ENCODE results near the gene C6orf141. TPM values are rescaled to one million over a fixed set of nuclear protein-coding genes. Genes with fewer than 3 reads are reported as not detected.
"Not testable (repeated sequence)": the region's sequence is repeated elsewhere in the genome, so short reads cannot be mapped to it uniquely, and the experiment has no call there.

C6orf141 gene
- total RNA-seq, 1 experiment from 2014 or later: 43.8 TPM

DNA sequence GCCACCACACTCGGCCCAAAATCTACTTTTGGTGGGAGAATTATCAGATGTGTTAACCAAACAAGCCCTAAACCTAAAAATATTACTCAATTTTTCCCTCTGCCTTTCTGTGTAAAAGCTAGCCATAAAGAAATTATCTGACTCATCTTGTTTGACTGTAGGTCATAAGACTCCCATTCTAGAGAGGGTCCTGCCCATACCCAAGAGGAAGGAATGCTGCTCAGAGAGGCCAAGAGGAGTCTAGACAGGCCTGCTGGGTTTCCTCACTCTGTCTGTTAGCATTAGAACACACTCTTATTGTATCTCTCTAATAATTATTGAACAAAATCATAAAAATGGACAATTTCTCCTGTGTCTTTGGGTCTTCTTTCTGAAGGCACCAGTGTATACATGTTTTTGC lies 26.1 kb downstream of the C6orf141 start:
- no peak overlapping the region for H3K4me3 ChIP-seq (ENCODE audit: low read length)
- no peaks in the 10 kb centered on the region for H3K36me3 ChIP-seq (ENCODE audit: low read depth, low read length)
- no peak overlapping the region for H3K27ac ChIP-seq (ENCODE audit: low read length)
- no TSS peak for BruUV-seq (replicated peaks)
- CTCF ChIA-PET: no interaction called here
- no peaks in the 10 kb centered on the region for H3K4me1 ChIP-seq (ENCODE audit: insufficient read depth, low read length)
- no peaks in the 10 kb centered on the region for H3K79me2 ChIP-seq (ENCODE audit: low read length)
- H2AFZ ChIP-seq (ENCODE audit: low read length): no peak overlapping the region
- no peak overlapping the region for H3K9ac ChIP-seq (ENCODE audit: low read length)
- H3K4me2 ChIP-seq (ENCODE audit: low read length): no peak overlapping the region
- intact Hi-C loops (cut with micrococcal nuclease): no loop called here
- H3K9me2 ChIP-seq (replicated peaks; ENCODE audit: low read length): no peaks in the 10 kb centered on the region
- no peaks in the 10 kb centered on the region for H3K9me3 ChIP-seq (ENCODE audit: low read length)
- H3F3A ChIP-seq (ENCODE audit: low read length, unreplicated experiment): no peaks in the 10 kb centered on the region
- ATAC-seq: no peak
- H3K27me3 ChIP-seq (ENCODE audit: low read length): no peaks in the 10 kb centered on the region
- no peak for TF ChIP-seq EZH2phosphoT487 (IDR thresholded peaks at IDR 0.05; ENCODE audit: borderline replicate concordance, low read length)
- TF ChIP-seq EZH2 (IDR thresholded peaks at IDR 0.05; ENCODE audit: low read length, unreplicated experiment): no peak
- no peak for TF ChIP-seq CTCF (conservative IDR thresholded peaks at IDR 0.05; ENCODE audit: low read depth, low read length)
- POLR2A ChIA-PET (ENCODE audit: unreplicated experiment): no interaction called here
- H4K20me1 ChIP-seq (ENCODE audit: low read length): no peaks in the 10 kb centered on the region
- no peak for DNase-seq

DNA sequence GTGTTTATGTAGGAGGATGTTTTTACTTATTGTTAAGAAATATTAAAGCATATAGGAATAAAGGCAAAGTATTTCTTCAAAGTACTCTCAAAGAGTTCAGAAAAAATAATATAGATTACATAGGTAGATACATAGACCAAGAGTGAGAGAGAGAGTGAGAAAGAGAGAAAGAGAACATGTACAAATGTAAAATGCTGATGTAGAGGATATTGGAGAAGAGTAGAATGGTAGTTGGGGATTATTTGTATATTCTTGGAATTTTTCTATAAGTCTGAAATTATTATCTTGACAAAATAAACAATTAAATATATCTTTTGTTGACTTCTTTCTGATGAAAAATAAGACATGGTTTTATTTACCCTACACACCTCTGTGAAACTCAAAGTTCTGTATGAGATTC lies 29.2 kb downstream of the C6orf141 start:
- ChIA-PET POLR2A (ENCODE audit: unreplicated experiment) (no interaction called here), CTCF (no interaction called here)
- no peak for DNase-seq
- H3K79me2 ChIP-seq (ENCODE audit: low read length): no peaks in the 10 kb centered on the region
- H3K9me2 ChIP-seq (replicated peaks; ENCODE audit: low read length): no peaks in the 10 kb centered on the region
- H3K36me3 ChIP-seq (ENCODE audit: low read depth, low read length): no peaks in the 10 kb centered on the region
- no peaks in the 10 kb centered on the region for H3K9me3 ChIP-seq (ENCODE audit: low read length)
- no peaks in the 10 kb centered on the region for H3F3A ChIP-seq (ENCODE audit: low read length, unreplicated experiment)
- no peak overlapping the region for H3K27ac ChIP-seq (ENCODE audit: low read length)
- no peak overlapping the region for H3K9ac ChIP-seq (ENCODE audit: low read length)
- BruUV-seq (replicated peaks): no TSS peak
- no peaks in the 10 kb centered on the region for H3K4me1 ChIP-seq (ENCODE audit: insufficient read depth, low read length)
- no peaks in the 10 kb centered on the region for H4K20me1 ChIP-seq (ENCODE audit: low read length)
- no peak overlapping the region for H2AFZ ChIP-seq (ENCODE audit: low read length)
- no peak overlapping the region for H3K4me3 ChIP-seq (ENCODE audit: low read length)
- ATAC-seq: no peak
- no peak overlapping the region for H3K4me2 ChIP-seq (ENCODE audit: low read length)
- TF ChIP-seq CTCF (conservative IDR thresholded peaks at IDR 0.05; ENCODE audit: low read depth, low read length) (no peak), EZH2phosphoT487 (IDR thresholded peaks at IDR 0.05; ENCODE audit: borderline replicate concordance, low read length) (no peak), EZH2 (IDR thresholded peaks at IDR 0.05; ENCODE audit: low read length, unreplicated experiment) (no peak)
- intact Hi-C loops (cut with micrococcal nuclease): no loop called here
- H3K27me3 ChIP-seq (ENCODE audit: low read length): no peaks in the 10 kb centered on the region

GRCh38 chr6:49582529-49582928 lies 32.1 kb downstream of the C6orf141 start:
- POLR2A ChIA-PET (ENCODE audit: unreplicated experiment): no interaction called here
- H3K36me3 ChIP-seq (ENCODE audit: low read depth, low read length): no peaks in the 10 kb centered on the region
- ATAC-seq: no peak
- no peak overlapping the region for H3K4me2 ChIP-seq (ENCODE audit: low read length)
- DNase-seq: no peak
- no peaks in the 10 kb centered on the region for H4K20me1 ChIP-seq (ENCODE audit: low read length)
- no peaks in the 10 kb centered on the region for H3F3A ChIP-seq (ENCODE audit: low read length, unreplicated experiment)
- H3K27me3 ChIP-seq (ENCODE audit: low read length): no peaks in the 10 kb centered on the region
- intact Hi-C loops (cut with micrococcal nuclease): no loop called here
- CTCF ChIA-PET: no interaction called here
- H3K4me1 ChIP-seq (ENCODE audit: insufficient read depth, low read length): no peaks in the 10 kb centered on the region
- BruUV-seq (replicated peaks): no TSS peak
- no peak overlapping the region for H3K27ac ChIP-seq (ENCODE audit: low read length)
- no peak overlapping the region for H3K4me3 ChIP-seq (ENCODE audit: low read length)
- H3K79me2 ChIP-seq (ENCODE audit: low read length): no peaks in the 10 kb centered on the region
- H3K9ac ChIP-seq (ENCODE audit: low read length): no peak overlapping the region
- no peaks in the 10 kb centered on the region for H3K9me2 ChIP-seq (replicated peaks; ENCODE audit: low read length)
- H3K9me3 ChIP-seq (ENCODE audit: low read length): no peaks in the 10 kb centered on the region
- no peak for TF ChIP-seq EZH2phosphoT487 (IDR thresholded peaks at IDR 0.05; ENCODE audit: borderline replicate concordance, low read length)
- no peak for TF ChIP-seq CTCF (conservative IDR thresholded peaks at IDR 0.05; ENCODE audit: low read depth, low read length)
- no peak for TF ChIP-seq EZH2 (IDR thresholded peaks at IDR 0.05; ENCODE audit: low read length, unreplicated experiment)
- H2AFZ ChIP-seq (ENCODE audit: low read length): no peak overlapping the region

- POLR2A ChIA-PET (ENCODE audit: unreplicated experiment); CTCF ChIA-PET: not testable (repeated sequence)
Observed at GRCh38 chr6:49587262-49587661, 36.8 kb downstream of the C6orf141 start.

More at GRCh38 chr6:49587262-49587661, 36.8 kb downstream of the C6orf141 start:
- H3K36me3 ChIP-seq (ENCODE audit: low read depth, low read length); H3K9me2 ChIP-seq (replicated peaks; ENCODE audit: low read length); H3K27me3 ChIP-seq (ENCODE audit: low read length); H4K20me1 ChIP-seq (ENCODE audit: low read length); H3K79me2 ChIP-seq (ENCODE audit: low read length); H3K27ac ChIP-seq (ENCODE audit: low read length); intact Hi-C loops (cut with micrococcal nuclease); H3K9ac ChIP-seq (ENCODE audit: low read length); H3K4me2 ChIP-seq (ENCODE audit: low read length); H3K4me3 ChIP-seq (ENCODE audit: low read length); H3K9me3 ChIP-seq (ENCODE audit: low read length); H3K4me1 ChIP-seq (ENCODE audit: insufficient read depth, low read length); H2AFZ ChIP-seq (ENCODE audit: low read length); ATAC-seq; BruUV-seq (replicated peaks); H3F3A ChIP-seq (ENCODE audit: low read length, unreplicated experiment): not testable (repeated sequence)
- peak; percentile 15 for DNase-seq

Data from PC-3 (cell line).